Central memory CD8-positive, alpha-beta T cell (primary cell): ENCODE measurements around the gene CCNB1.
"Not testable (repeated sequence)": the region's sequence is repeated elsewhere in the genome, so short reads cannot be mapped to it uniquely, and the experiment has no call there.

Experiments
- ATAC-seq: fragments of 150-1000 bp; cut with Tn5 transposase; replicated peaks from 2 replicates; pipeline ENCODE4 v1.10.0; 2022; ENCODE audit warnings: mild to moderate bottlenecking, moderate FRiP score, moderate number of reproducible peaks; ENCODE audit not compliant: poor library complexity, severe bottlenecking; ENCODE audit errors: extremely low read depth
- DNase-seq, 2 donors: peaks; one replicate each; pipeline ENCODE4 v3.0.0; 2021; ENCODE audit warnings: low spot score in 2 of 2
- H3K27ac Mint-ChIP-seq: one replicate; pipeline ENCODE4 v1.8.0; 2022; ENCODE audit warnings: low read depth, mild to moderate bottlenecking, moderate library complexity, mixed read lengths
- H3K27me3 Mint-ChIP-seq: one replicate; pipeline ENCODE4 v1.8.0; 2022; ENCODE audit warnings: mixed read lengths
- H3K36me3 Mint-ChIP-seq: one replicate; pipeline ENCODE4 v1.8.0; 2022; ENCODE audit warnings: mild to moderate bottlenecking, moderate library complexity, mixed read lengths; ENCODE audit not compliant: insufficient read depth
- H3K4me1 Mint-ChIP-seq: one replicate; pipeline ENCODE4 v1.8.0; 2022; ENCODE audit warnings: mixed read lengths
- H3K4me3 Mint-ChIP-seq: one replicate; pipeline ENCODE4 v1.8.0; 2022; ENCODE audit warnings: mild to moderate bottlenecking, moderate library complexity, mixed read lengths
- H3K9me3 Mint-ChIP-seq: one replicate; pipeline ENCODE4 v1.8.0; 2022; ENCODE audit warnings: mixed read lengths

CCNB1 gene

DNA sequence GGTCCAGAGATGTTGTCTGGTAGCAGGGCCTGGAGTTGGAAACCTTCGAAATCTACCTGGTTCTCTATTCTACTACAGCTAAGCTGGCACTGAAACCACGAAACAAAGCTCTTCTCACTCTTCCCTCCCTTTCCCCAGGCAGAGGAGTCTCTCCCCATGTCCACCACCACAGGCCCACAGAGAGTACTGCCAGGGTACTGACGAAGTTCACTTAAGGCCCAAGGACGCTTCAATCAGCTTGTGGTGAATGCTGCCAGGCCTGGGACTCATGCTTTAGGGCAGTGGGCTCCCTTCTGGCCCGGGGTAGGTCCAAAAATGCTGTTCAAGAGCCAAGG is 17.3 kb upstream of the CCNB1 start:
- ATAC-seq = no peak
- Mint-ChIP-seq H3K4me1 (no peaks in the 10 kb centered on the region), H3K36me3 (no peaks in the 10 kb centered on the region), H3K9me3 (no peaks in the 10 kb centered on the region), H3K27me3 (no peaks in the 10 kb centered on the region), H3K27ac (no peak overlapping the region), H3K4me3 (no peak overlapping the region)
- DNase-seq = no peak

- Mint-ChIP-seq H3K9me3 (no peaks in the 10 kb centered on the region), H3K36me3 (no peaks in the 10 kb centered on the region), H3K4me1 (no peaks in the 10 kb centered on the region), H3K27ac (no peak overlapping the region), H3K4me3 (no peak overlapping the region), H3K27me3 (no peaks in the 10 kb centered on the region)
- ATAC-seq (no peak), DNase-seq (no peak)
Observed at GRCh38 chr5:69152731-69153130, 14.2 kb upstream of the CCNB1 start.

DNA sequence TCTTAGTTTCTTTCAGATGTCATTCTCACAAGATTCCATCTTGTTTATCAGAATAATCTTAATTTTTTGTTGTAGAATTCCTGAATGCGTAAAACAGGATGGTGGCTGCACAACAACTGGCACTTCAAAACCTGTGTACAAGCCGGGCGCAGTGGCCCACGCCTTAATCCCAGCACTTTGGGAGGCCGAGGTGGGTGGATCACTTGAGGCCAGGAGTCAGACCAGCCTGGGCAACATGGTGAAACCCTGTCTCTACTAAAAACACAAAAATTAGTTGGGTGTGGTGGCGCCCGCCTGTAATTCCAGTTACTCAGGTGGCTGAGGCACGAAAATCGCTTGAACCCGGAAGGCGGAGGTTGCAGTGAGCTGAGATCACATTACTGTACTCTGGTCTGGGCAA is 10.5 kb upstream of the CCNB1 start:
- H3K36me3 Mint-ChIP-seq = no peaks in the 10 kb centered on the region
- no peak for DNase-seq
- H3K27ac Mint-ChIP-seq = no peak overlapping the region
- H3K4me1 Mint-ChIP-seq = no peaks in the 10 kb centered on the region
- H3K27me3 Mint-ChIP-seq = no peaks in the 10 kb centered on the region
- ATAC-seq = no peak
- H3K9me3 Mint-ChIP-seq = no peaks in the 10 kb centered on the region
- no peak overlapping the region for H3K4me3 Mint-ChIP-seq

DNA sequence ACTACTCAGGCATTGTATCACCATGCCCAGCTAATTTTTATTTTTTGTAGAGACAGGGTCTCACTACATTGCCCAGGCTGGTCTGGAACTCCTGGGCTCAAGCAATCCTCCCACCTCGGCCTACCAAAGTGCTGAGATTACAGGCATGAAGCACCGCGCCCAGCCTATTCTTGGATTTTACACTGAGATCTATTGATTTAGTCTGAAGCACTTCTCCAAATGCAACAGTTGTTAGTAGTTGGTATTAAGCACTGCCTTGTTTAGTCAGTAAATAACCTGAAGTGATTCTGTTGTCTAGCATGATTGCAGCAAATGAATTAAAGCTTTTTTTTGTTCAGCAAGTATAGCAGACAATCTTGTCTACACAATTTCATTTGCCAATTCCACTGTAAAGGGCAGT is 8.9 kb upstream of the CCNB1 start:
- no peaks in the 10 kb centered on the region for H3K27me3 Mint-ChIP-seq
- DNase-seq (no peak), ATAC-seq (no peak)
- no peak overlapping the region for H3K27ac Mint-ChIP-seq
- no peaks in the 10 kb centered on the region for H3K4me1 Mint-ChIP-seq
- H3K4me3 Mint-ChIP-seq = no peak overlapping the region
- H3K9me3 Mint-ChIP-seq = no peaks in the 10 kb centered on the region
- H3K36me3 Mint-ChIP-seq = no peaks in the 10 kb centered on the region

DNA sequence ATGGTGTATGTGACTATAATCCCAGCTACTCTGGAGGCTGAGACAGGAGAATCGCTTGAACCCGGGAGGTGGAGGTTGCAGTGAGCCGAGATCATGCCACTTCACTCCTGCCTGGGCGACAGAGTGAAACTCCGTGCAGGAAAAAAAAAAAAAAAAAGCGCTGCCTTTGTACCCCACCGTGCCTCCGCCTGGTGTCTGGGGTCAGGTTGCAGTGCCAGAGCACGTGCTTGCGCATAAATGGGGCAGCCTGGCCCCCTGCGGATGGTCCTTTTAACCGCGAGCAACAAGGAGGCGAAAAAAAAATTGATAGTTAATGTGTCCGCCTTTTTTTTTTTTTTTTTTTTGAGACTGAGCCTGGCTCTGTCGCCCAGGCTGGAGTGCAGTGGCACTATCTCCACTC is 6.3 kb upstream of the CCNB1 start:
- no peak for DNase-seq
- Mint-ChIP-seq H3K27me3 (no peaks in the 10 kb centered on the region), H3K9me3 (no peaks in the 10 kb centered on the region), H3K4me1 (peaks cover 2% of the 10 kb centered on the region), H3K4me3 (no peak overlapping the region), H3K27ac (no peak overlapping the region), H3K36me3 (no peaks in the 10 kb centered on the region)
- no peak for ATAC-seq

- no peak for ATAC-seq
- DNase-seq = no peak
- peaks cover 6% of the 10 kb centered on the region for H3K36me3 Mint-ChIP-seq
- H3K27me3 Mint-ChIP-seq = no peaks in the 10 kb centered on the region
- no peaks in the 10 kb centered on the region for H3K9me3 Mint-ChIP-seq
- H3K4me3 Mint-ChIP-seq = peak overlapping the region; percentile 89
- peaks cover 20% of the 10 kb centered on the region for H3K4me1 Mint-ChIP-seq
- peak overlapping the region; percentile 77 for H3K27ac Mint-ChIP-seq
Observed at GRCh38 chr5:69167493-69167855, 524 bp downstream of the CCNB1 start.

GRCh38 chr5:69167929-69168328 is 979 bp downstream of the CCNB1 start:
- H3K36me3 Mint-ChIP-seq = peaks cover 6% of the 10 kb centered on the region
- H3K9me3 Mint-ChIP-seq = no peaks in the 10 kb centered on the region
- H3K4me1 Mint-ChIP-seq = peaks cover 20% of the 10 kb centered on the region
- DNase-seq (no peak), ATAC-seq (no peak)
- no peak overlapping the region for H3K27ac Mint-ChIP-seq
- no peaks in the 10 kb centered on the region for H3K27me3 Mint-ChIP-seq
- peak overlapping the region; percentile 89 for H3K4me3 Mint-ChIP-seq

DNA sequence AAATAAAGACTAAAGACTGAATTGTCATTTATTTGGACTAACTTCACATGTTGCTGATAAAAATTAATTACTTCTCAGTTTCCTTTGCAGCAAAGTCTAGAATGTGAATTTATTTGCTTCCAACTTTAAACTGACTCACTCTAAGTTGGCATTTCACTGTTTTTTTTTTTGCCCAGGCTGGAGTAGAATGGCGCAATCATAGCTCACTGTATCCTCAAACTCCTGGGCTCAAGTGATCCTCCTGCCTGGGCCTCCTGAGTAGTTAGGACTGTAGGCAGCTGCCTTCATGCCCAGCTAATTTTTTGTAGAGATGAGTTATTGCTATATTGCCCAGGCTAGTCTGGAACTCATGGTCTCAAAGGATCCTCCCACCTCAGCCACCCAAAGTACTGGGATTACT is 3.5 kb downstream of the CCNB1 start:
- Mint-ChIP-seq H3K27ac (no peak overlapping the region), H3K4me1 (peaks cover 20% of the 10 kb centered on the region), H3K36me3 (peaks cover 9% of the 10 kb centered on the region), H3K27me3 (no peaks in the 10 kb centered on the region), H3K4me3 (no peak overlapping the region), H3K9me3 (no peaks in the 10 kb centered on the region)
- DNase-seq (no peak), ATAC-seq (no peak)

- no peak overlapping the region for H3K27ac Mint-ChIP-seq
- DNase-seq (no peak), ATAC-seq (no peak)
- no peaks in the 10 kb centered on the region for H3K27me3 Mint-ChIP-seq
- no peak overlapping the region for H3K4me3 Mint-ChIP-seq
- peaks cover 11% of the 10 kb centered on the region for H3K36me3 Mint-ChIP-seq
- peaks cover 15% of the 10 kb centered on the region for H3K4me1 Mint-ChIP-seq
- H3K9me3 Mint-ChIP-seq = no peaks in the 10 kb centered on the region
Observed at GRCh38 chr5:69170969-69171368, 4.0 kb downstream of the CCNB1 start.

DNA sequence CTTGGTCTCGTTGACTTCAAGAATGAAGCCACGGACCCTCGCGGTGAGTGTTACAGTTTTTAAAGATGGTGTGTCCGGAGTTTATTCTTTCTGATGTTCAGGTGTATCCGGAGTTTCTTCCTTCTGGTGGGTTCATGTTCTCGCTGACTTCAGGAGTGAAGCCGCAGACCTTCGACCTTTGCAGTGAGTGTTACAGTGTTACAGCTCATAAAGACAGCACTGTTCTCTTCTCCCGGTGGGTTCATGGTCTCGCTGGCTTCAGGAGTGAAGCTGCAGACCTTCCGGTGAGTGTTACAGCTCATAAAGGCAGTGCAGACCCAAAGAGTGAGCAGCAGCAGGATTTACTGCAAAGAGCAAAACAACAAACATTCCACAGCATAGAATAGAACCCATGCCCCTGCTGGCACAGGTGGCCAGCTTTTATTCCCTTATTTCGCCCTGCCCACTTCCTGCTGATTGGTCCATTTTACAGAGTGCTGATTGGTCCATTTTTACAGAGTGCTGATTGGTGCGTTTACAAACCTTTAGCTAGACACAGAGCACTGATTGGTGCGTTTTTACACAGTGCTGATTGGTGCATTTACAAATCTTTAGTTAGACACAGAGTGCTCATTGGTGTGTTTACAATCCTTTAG is 14.8 kb downstream of the CCNB1 start:
- not testable (repeated sequence) for H3K4me1 Mint-ChIP-seq, H3K9me3 Mint-ChIP-seq, H3K36me3 Mint-ChIP-seq, ATAC-seq, H3K4me3 Mint-ChIP-seq, H3K27me3 Mint-ChIP-seq, H3K27ac Mint-ChIP-seq, DNase-seq

GRCh38 chr5:69184621-69185020 is 17.7 kb downstream of the CCNB1 start:
- H3K27me3 Mint-ChIP-seq = no peaks in the 10 kb centered on the region
- no peaks in the 10 kb centered on the region for H3K9me3 Mint-ChIP-seq
- H3K4me3 Mint-ChIP-seq = no peak overlapping the region
- ATAC-seq (no peak), DNase-seq (no peak)
- H3K36me3 Mint-ChIP-seq = peaks cover 4% of the 10 kb centered on the region
- H3K4me1 Mint-ChIP-seq = peaks cover 4% of the 10 kb centered on the region
- no peak overlapping the region for H3K27ac Mint-ChIP-seq

GRCh38 chr5:69187342-69187741 is 20.4 kb downstream of the CCNB1 start:
- H3K27me3 Mint-ChIP-seq = no peaks in the 10 kb centered on the region
- no peak for DNase-seq
- no peak overlapping the region for H3K27ac Mint-ChIP-seq
- no peak for ATAC-seq
- peaks cover 4% of the 10 kb centered on the region for H3K4me1 Mint-ChIP-seq
- H3K4me3 Mint-ChIP-seq = no peak overlapping the region
- no peaks in the 10 kb centered on the region for H3K9me3 Mint-ChIP-seq
- H3K36me3 Mint-ChIP-seq = peaks cover 4% of the 10 kb centered on the region

DNA sequence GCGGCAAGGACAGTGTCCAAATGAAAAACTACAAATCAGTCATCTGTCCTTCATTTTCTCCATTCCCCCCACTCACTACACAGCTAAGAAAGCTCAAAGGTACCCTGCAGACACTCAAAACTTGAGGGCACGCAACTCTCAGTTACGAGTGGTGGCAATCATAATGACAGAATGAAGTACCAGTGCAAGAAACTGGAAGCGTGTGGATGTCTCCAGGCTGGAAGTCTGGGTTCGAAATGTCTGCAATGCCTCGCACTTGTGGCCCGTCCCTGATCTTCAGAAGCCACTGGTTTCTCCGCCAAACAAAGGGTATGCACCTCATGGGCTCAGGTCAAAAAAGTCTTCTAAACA is 21.8 kb downstream of the CCNB1 start:
- H3K4me1 Mint-ChIP-seq = peaks cover 4% of the 10 kb centered on the region
- H3K27ac Mint-ChIP-seq = peak overlapping the region; percentile 87
- peaks cover 4% of the 10 kb centered on the region for H3K36me3 Mint-ChIP-seq
- ATAC-seq (no peak), DNase-seq (no peak)
- H3K9me3 Mint-ChIP-seq = no peaks in the 10 kb centered on the region
- no peaks in the 10 kb centered on the region for H3K27me3 Mint-ChIP-seq
- H3K4me3 Mint-ChIP-seq = peak overlapping the region; percentile 87
